Measurements from ENCODE around the gene VN1R5. TPM values are rescaled to one million over a fixed set of nuclear protein-coding genes. Genes with fewer than 3 reads are reported as not detected.

VN1R5 gene
- total and polyA plus RNA-seq, 2 donors (not counting 3 experiments of a cell fraction or from before 2014, with no cell fraction given), result not detected

- FAIRE-seq, result no peak
- Histone ChIP-seq H3K9me1 (replicated peaks; ENCODE audit: control insufficient read depth, extremely low read depth, insufficient read depth, low read length) (no peaks in the 10 kb centered on the region), H3K4me2 (ENCODE audit: insufficient read depth, low read length) (no peak overlapping the region), H3K4me1 (ENCODE audit: control insufficient read depth, extremely low read depth, insufficient read depth, low read length) (no peaks in the 10 kb centered on the region), H3K36me3 (ENCODE audit: control insufficient read depth in 2 of 2, extremely low read depth in 1 of 2, insufficient read depth in 2 of 2, low read length in 2 of 2) (peaks cover 0 to 10% of the 10 kb centered on the region in 2 experiments), H3K9me3 (replicated peaks; ENCODE audit: control insufficient read depth, insufficient read depth, low read length) (no peaks in the 10 kb centered on the region), H3K79me2 (ENCODE audit: control insufficient read depth, insufficient read depth, low read length) (no peaks in the 10 kb centered on the region), H2AFZ (ENCODE audit: low read depth, low read length) (no peak overlapping the region), H4K20me1 (replicated peaks; ENCODE audit: control insufficient read depth, extremely low read depth, insufficient read depth, low read length) (no peaks in the 10 kb centered on the region), H3K9ac (replicated peaks; ENCODE audit: extremely low read depth, insufficient read depth, low read length) (no peak overlapping the region), H3K27ac (ENCODE audit: insufficient read depth, low read depth, low read length) (no peak overlapping the region), H3K27me3 (ENCODE audit: control insufficient read depth in 2 of 2, insufficient read depth in 2 of 2, low read length in 2 of 2) (no peaks in the 10 kb centered on the region), H3K4me3 (replicated peaks in 1 of 3; ENCODE audit: insufficient read depth in 1 of 3, low read depth in 1 of 3, low read length in 3 of 3) (no peak overlapping the region)
- intact Hi-C loops (cut with micrococcal nuclease) (no loop called here), dilution Hi-C loops (cut with MboI; ENCODE audit: extremely low pct_ligation_motif_present, low sequenced_read_pairs) (no loop called here)
- TF ChIP-seq EZH2 (IDR thresholded peaks at IDR 0.05; ENCODE audit: borderline replicate concordance, low read depth, low read length, severe bottlenecking) (no peak), JUN (IDR thresholded peaks at IDR 0.05; ENCODE audit: borderline replicate concordance, insufficient read depth, insufficient read length, low read depth) (no peak), GATA2 (IDR thresholded peaks at IDR 0.05; ENCODE audit: insufficient read depth, insufficient read length, low read depth, low read length) (no peak), POLR2AphosphoS5 (IDR thresholded peaks at IDR 0.05; ENCODE audit: insufficient read depth, low read depth, low read length) (no peak), MYC (IDR thresholded peaks at IDR 0.05; ENCODE audit: low read depth, low read length) (no peak), FOS (IDR thresholded peaks at IDR 0.05; ENCODE audit: borderline replicate concordance, insufficient read depth, low read length) (no peak), MAX (IDR thresholded peaks at IDR 0.05; ENCODE audit: insufficient read depth, insufficient read length) (no peak), CTCF (IDR thresholded peaks at IDR 0.05; ENCODE audit: extremely low read depth in 1 of 2, insufficient read depth in 1 of 2, low read depth in 1 of 2, low read length in 2 of 2) (no peak), POLR2A (IDR thresholded peaks at IDR 0.05; ENCODE audit: low read depth, low read length) (no peak)
- POLR2A ChIA-PET, result no interaction called here
- CTCF ChIA-PET, result no interaction called here
- BruUV-seq (replicated peaks), result no TSS peak
- no peak for DNase-seq (ENCODE audit: low read depth, low spot score)
Measured at GRCh38 chr1:247295746-247296145, 39.9 kb downstream of the VN1R5 start.

All from endothelial cell of umbilical vein (primary cell).